ENCODE data around the gene MYCBP. TPM values are rescaled to one million over a fixed set of nuclear protein-coding genes. Genes with fewer than 3 reads are reported as not detected.

The MYCBP gene
- total RNA-seq, 1 donor, result 5.6 TPM

- peaks cover 22% of the 10 kb centered on the region for H3K4me1 ChIP-seq (ENCODE audit: insufficient read depth, low read length)
- peaks cover 53% of the 10 kb centered on the region for H3K27me3 ChIP-seq (ENCODE audit: insufficient read depth, low read length)
- no peaks in the 10 kb centered on the region for H3K9me3 ChIP-seq (ENCODE audit: low read depth, low read length)
- H3K4me3 ChIP-seq (ENCODE audit: low read length), result no peak overlapping the region
These were observed 54.1 kb downstream of the MYCBP start for GRCh38 chr1:38819040-38819439.

- H3K4me3 ChIP-seq (ENCODE audit: low read length), result peak overlapping the region; percentile 14
- H3K27me3 ChIP-seq (ENCODE audit: insufficient read depth, low read length), result peaks cover 59% of the 10 kb centered on the region
These were observed 54.8 kb downstream of the MYCBP start for GRCh38 chr1:38818175-38818976.

GRCh38 chr1:38817267-38818174 lies 55.6 kb downstream of the MYCBP start:
- Histone ChIP-seq H3K27me3 (ENCODE audit: insufficient read depth, low read length) (peaks cover 59% of the 10 kb centered on the region), H3K9me3 (ENCODE audit: low read depth, low read length) (no peaks in the 10 kb centered on the region), H3K4me1 (ENCODE audit: insufficient read depth, low read length) (peaks cover 22% of the 10 kb centered on the region), H3K4me3 (ENCODE audit: low read length) (peak overlapping the region; percentile 14)

More at GRCh38 chr1:38818175-38818976, 54.8 kb downstream of the MYCBP start:
- H3K4me1 ChIP-seq (ENCODE audit: insufficient read depth, low read length), result peaks cover 22% of the 10 kb centered on the region
- no peaks in the 10 kb centered on the region for H3K9me3 ChIP-seq (ENCODE audit: low read depth, low read length)

GRCh38 chr1:38815903-38816627 lies 57.1 kb downstream of the MYCBP start:
- Histone ChIP-seq H3K4me1 (ENCODE audit: insufficient read depth, low read length) (peaks cover 22% of the 10 kb centered on the region), H3K4me3 (ENCODE audit: low read length) (no peak overlapping the region), H3K27me3 (ENCODE audit: insufficient read depth, low read length) (peaks cover 59% of the 10 kb centered on the region), H3K9me3 (ENCODE audit: low read depth, low read length) (no peaks in the 10 kb centered on the region)

GRCh38 chr1:38814984-38815464 lies 58.1 kb downstream of the MYCBP start:
- H3K4me1 ChIP-seq (ENCODE audit: insufficient read depth, low read length), result peaks cover 22% of the 10 kb centered on the region
- no peak overlapping the region for H3K4me3 ChIP-seq (ENCODE audit: low read length)
- no peaks in the 10 kb centered on the region for H3K9me3 ChIP-seq (ENCODE audit: low read depth, low read length)
- peaks cover 57% of the 10 kb centered on the region for H3K27me3 ChIP-seq (ENCODE audit: insufficient read depth, low read length)

GRCh38 chr1:38814444-38814983 lies 58.6 kb downstream of the MYCBP start:
- Histone ChIP-seq H3K4me3 (ENCODE audit: low read length) (no peak overlapping the region), H3K9me3 (ENCODE audit: low read depth, low read length) (no peaks in the 10 kb centered on the region), H3K27me3 (ENCODE audit: insufficient read depth, low read length) (peaks cover 55% of the 10 kb centered on the region), H3K4me1 (ENCODE audit: insufficient read depth, low read length) (peaks cover 22% of the 10 kb centered on the region)

- peaks cover 44% of the 10 kb centered on the region for H3K27me3 ChIP-seq (ENCODE audit: insufficient read depth, low read length)
These were observed 60.2 kb downstream of the MYCBP start for GRCh38 chr1:38812981-38813380.

More at GRCh38 chr1:38812981-38813380, 60.2 kb downstream of the MYCBP start:
- H3K4me3 ChIP-seq (ENCODE audit: low read length), result no peak overlapping the region
- peaks cover 12% of the 10 kb centered on the region for H3K4me1 ChIP-seq (ENCODE audit: insufficient read depth, low read length)
- no peaks in the 10 kb centered on the region for H3K9me3 ChIP-seq (ENCODE audit: low read depth, low read length)

Other genes with a start within 250 kb of the MYCBP start
- gene RRAGC, start 13.6 kb downstream of the MYCBP start, total RNA-seq, result 13.3 TPM
- gene GJA9, start 8.2 kb upstream of the MYCBP start, total RNA-seq, result not detected
- gene RHBDL2, start 68.5 kb upstream of the MYCBP start, total RNA-seq, result not detected
- gene AKIRIN1, start 117.9 kb upstream of the MYCBP start, total RNA-seq, result 103 TPM
- gene NDUFS5, start 153.0 kb upstream of the MYCBP start, total RNA-seq, result 272 TPM